Stromal cell of bone marrow (primary cell): ENCODE results near the gene COL10A1.
"Not testable (repeated sequence)": the region's sequence is repeated elsewhere in the genome, so short reads cannot be mapped to it uniquely, and the experiment has no call there.

Experiments used
- DNase-seq: peaks from one replicate; pipeline ENCODE4 v3.0.0-alpha.2; 2012; ENCODE audit warnings: low read depth

The COL10A1 gene

DNA sequence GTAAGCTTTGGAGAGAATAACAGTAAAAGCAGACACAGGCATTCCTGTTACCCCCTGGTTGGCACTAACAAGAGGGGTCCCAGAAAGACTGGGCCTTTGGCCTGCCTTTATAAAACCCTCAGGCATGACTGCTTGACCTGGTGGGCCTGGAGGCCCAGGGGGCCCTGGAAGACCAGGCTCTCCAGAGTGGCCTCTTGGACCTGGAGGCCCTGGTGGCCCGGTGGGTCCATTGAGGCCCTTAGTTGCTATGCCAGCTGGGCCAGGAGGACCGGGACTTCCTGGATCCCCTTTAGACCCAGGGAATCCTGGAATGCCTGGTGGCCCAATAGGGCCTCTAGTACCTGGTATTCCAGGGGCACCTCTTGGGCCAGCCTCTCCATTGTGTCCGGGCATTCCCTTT, 5.5 kb downstream of the COL10A1 start:
- DNase-seq, result no peak

GRCh38 chr6:116118608-116119007, 7.3 kb downstream of the COL10A1 start:
- no peak for DNase-seq

- DNase-seq, result no peak
Observed at GRCh38 chr6:116115781-116116180, 10.2 kb downstream of the COL10A1 start.

DNA sequence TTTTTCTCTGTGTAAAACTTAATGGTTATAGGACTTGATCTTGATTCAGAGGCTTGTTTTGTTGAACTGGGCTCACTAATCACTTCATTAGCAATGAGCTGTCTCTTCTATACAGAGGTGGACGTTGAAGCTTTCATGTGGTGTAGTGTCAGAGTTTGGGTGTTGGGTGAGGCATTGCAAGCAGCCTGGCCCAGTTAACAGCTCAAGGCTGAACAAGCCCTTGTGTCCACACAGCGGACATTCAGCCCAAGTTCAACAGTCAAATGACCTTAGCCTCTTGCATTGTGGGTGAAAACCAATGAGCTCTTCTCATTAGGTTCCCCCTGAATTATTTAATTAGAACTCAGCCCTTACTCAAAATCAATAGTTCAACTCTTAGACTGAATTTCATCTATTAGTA, 12.5 kb downstream of the COL10A1 start:
- no peak for DNase-seq

GRCh38 chr6:116111552-116112528, 14.1 kb downstream of the COL10A1 start:
- no peak for DNase-seq

DNA sequence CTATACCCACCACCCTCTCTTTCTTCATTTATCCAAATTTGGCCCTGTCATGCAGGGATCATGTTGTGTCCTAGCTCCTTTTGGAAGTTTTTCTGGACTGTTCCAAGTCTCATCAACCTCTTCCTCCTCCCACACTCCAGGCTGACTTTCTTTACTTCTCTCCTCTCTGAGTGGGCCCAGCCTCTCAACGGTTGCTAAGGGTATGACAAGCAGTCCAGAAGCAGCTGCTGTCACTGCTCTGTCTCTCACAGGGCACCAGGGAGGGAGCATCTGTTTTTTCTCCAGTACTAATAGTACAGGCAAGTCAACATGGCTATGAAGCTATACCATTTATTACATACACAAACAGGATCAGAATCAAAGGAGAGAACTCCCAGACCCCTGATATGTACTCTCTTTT, 17.1 kb downstream of the COL10A1 start:
- DNase-seq, result no peak

DNA sequence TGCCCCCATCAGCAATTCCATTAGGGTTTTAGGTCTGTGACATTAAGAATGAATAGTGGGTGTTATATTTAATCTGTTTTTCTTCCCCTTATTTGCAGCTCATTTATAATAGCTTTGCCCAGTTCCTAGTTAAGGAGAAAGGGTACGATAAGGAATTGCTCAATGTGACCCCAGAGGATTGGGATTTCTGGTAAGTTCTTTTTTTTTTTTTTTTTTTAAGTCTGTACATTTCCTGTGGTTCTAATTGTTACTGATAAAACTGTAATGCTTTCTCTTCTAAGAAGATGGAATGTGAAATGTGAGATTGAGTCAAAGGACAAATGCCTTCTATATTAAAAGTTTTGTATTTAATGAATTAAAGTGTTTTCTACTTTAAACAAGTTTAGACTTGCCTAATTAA, 19.8 kb downstream of the COL10A1 start:
- no peak for DNase-seq

GRCh38 chr6:116105247-116105646, 20.7 kb downstream of the COL10A1 start:
- DNase-seq, result no peak

GRCh38 chr6:116104636-116105035, 21.3 kb downstream of the COL10A1 start:
- no peak for DNase-seq

DNA sequence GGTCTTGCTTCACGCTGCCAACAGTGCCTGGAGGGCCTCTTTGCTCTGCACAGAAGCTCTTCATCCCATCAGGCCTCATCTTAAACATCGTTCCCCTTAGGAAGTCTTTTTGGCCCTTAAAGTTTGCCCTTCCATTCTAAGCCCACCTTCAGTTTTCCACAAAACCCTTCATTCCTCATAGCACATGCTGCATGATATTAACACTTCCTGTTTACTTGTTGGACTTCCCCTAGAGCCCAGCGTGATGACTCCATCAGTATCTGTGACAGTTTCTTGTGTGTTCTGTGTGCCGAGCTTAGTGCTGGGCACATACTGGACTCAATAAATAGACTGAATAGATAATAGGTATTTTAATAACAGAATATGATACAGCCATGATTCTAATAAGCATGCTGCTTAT, 23.1 kb downstream of the COL10A1 start:
- no peak for DNase-seq

DNA sequence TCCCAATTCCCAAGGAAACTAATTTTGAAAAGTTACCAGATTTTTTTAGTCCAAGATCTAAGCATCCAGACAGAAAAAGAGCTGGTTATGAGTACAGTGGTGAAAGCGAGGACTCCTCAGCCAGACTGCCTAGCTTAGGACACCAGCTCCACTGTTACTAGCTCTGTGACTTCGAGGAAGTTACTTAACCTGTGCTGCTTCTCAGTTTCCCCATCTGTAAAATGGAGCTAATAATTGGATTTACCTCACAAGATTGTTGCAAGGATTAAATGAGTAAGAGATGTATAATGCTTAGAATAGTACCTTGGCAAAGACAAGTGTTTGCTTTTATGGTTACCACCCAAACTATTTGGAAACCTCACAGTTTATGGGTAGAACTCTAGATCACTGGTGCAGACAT, 24.1 kb downstream of the COL10A1 start:
- DNase-seq, result no peak

DNA sequence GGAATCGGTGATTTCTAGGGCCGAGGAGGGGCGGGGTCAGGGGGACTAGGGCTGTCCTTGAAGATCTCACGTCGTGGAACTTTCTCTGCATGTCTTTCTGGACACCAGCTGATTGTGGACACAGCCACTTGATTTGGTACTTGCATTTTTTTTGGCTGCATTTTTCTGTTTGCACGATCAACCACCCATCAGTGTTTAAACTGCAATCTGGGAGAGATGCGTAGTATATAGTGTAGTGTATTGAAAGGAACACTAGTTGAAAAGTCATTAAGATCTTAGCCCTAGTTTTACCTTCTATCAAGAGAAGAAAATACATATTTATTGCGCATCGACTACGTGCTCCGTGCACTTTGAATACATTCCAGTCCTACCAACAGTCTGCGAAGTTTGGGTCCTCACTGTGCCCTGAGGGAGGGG, 24.6 kb downstream of the COL10A1 start:
- DNase-seq, result no peak

DNA sequence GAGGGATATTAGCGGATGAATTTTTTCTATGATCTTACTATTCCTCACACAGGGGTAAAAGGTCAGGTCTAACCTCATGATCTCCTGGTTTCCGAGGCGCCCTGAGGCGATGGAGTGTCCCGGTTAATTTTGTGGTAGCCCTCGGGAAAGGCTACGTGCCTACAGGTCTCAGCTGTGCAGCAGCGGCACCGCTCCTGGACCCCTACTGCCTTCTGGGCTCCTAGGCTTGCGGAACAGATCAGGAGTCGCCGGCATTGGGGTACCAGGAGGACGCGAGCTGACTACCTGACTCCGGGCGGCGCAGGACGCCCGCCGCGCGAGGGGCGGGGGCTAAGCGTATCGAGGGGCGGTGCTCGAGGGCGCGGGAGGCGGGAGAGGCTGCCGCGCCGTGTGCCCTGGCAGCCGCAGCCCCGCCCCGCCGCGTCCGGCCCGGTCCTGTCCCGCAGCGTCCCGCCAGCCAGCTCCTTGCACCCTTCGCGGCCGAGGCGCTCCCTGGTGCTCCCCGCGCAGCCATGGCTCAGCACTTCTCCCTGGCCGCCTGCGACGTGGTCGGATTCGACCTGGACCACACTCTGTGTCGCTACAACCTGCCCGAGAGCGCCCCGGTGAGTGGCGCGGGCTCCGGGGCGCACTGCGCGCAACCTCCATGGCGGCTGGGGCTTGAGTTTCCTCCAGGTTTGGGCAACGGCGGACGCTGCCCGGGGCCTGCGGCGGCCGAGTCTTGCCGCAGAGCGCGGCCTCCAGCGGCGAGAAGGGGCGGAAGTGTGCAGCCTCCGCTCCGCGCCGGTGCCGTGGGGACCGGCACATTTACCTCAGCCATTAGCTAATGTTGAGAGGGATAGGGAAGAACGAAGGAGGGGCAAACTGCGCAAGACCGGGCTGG, 25.3 kb downstream of the COL10A1 start, which contains the start of gene NT5DC1:
Gene NT5DC1 (plus strand): TSS at position 435 of the 883 bp plus-strand sequence. CDS start 78 bp downstream, at position 513.
- DNase-seq, result peak; percentile 37

DNA sequence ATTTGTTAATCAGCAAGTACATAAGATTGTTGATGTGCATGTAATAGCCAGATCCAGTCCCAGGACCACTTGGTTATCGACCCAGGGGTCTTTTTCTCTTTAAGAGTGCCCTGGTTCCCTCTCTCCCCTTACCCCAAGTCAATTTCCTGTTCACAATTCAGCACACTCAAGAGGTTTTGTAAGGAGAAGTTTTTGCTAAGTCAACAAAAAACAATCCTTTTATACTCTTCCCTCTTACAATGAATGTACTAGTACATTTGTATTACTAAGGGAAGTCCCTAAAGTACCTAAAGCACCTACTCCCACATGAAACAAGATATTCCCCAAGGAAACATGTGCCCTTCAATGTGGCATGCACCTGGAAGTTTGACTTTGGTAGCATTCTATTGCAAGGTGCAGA, 26.9 kb downstream of the COL10A1 start:
- DNase-seq, result no peak

DNA sequence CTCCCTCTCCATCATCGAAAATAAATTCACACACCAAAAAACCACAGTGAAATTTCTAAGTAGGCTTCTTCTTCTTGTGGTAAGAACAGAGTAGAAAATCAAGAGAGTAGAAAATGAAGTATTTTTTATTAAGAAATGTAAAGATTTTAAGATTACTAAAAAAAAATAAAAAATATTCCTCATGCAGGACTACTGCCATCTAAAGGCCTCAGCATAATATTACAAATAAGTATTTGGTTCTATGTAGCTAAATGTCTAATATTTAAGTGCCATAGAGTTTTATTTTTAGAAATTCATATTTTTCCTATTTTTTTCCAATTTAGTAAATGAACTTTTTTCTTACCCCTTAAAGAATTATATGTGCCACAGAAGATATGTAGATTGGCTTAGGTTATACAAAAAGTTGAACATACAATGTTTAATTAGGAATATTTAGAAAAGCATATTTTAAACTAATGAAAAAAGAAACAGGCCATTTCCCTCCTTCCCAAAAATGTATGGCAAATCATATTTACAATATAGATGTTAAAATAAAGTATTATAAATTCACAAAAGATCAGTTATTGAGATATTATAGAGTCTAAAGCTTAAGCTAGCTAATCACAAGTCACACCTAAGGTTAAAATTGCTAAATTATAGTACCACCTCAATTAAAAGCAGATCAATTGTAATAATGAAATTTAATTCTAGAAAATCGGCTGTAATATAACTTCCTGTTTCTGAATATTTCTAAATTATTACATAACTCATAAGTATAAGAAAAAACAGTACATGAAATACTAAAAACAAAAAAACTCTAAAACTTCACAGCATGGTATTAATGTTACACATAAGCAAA, 28.7 kb downstream of the COL10A1 start:
- DNase-seq, result no peak

- DNase-seq, result not testable (repeated sequence)
Observed at GRCh38 chr6:116096048-116096759, 29.7 kb downstream of the COL10A1 start.

DNA sequence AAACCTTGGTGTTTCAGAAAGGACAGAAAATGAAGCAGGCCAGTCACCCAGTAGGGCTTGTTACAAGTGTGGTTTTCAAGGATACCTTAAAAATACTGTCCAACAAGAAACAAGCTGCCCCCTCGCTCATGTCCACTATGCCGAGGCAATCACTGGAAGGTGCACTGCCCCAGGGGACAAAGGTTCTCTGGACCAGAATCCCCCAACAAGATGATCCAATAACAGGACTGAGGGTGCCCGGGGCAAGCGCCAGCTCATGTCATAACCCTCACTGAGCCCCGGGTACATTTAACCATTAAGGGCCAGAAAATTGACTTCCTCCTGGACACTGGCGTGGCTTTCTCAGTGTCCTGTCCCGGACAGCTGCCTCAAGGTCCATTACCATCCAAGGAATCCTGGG, 31.9 kb downstream of the COL10A1 start:
- DNase-seq, result no peak

GRCh38 chr6:116090251-116090650, 35.7 kb downstream of the COL10A1 start:
- DNase-seq, result no peak

DNA sequence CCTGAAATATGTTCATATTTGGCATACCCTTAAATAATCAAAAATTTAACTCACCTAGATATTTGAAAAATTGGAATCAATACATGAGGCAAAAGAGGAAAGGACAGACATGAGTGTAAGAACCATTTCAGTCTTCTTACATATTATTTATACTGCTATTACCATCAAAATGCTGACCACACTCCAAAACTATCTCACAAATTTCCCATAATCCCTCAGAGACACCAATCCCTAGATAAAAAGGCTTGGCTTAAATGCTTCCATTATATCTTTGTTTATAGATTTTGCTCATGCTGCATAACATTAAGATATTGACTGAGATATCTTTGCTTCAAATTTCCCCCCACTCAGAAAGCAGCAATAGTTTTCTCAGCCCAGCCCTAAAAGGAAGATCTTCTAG, 37.0 kb downstream of the COL10A1 start:
- DNase-seq, result no peak

GRCh38 chr6:116087437-116088027, 38.4 kb downstream of the COL10A1 start:
- no peak for DNase-seq

DNA sequence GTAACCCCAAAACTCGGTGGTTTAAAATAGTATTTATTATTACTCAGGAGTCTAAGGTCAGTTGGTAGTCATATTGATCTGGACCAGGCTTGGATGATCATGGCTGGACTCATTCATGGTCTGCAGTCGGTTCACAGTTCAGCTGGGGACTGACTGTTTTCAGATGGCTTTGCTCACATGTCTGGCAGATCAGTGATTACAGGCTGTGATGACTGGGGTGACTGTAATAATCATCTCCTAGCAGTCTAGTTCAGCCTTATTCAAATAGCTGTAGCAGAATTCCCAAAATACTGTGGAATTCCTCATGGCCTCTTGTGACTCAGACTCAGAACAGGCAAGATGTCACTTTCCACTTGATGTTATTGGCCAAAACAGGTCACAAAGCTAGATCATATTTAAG, 41.6 kb downstream of the COL10A1 start:
- no peak for DNase-seq
